RPMI8226 (cell line): ENCODE measurements around the gene CABP2.
"Not testable (repeated sequence)": the region's sequence is repeated elsewhere in the genome, so short reads cannot be mapped to it uniquely, and the experiment has no call there.

ENCODE experiments used
- DNase-seq: peaks from one replicate; pipeline ENCODE4 v3.0.0-alpha.2; 2015

CABP2 gene

GRCh38 chr11:67522844-67523555 lies at the start of gene CABP2:
TSS of gene CABP2 (minus strand) at chr11:67523446. CDS start at chr11:67523326, 120 bp downstream.
- DNase-seq = no peak

GRCh38 chr11:67572747-67573419 lies 49.6 kb upstream of the CABP2 start:
- DNase-seq = peak; percentile 77

GRCh38 chr11:67572305-67572704 lies 49.1 kb upstream of the CABP2 start:
- DNase-seq = no peak

GRCh38 chr11:67571443-67571842 lies 48.2 kb upstream of the CABP2 start:
- no peak for DNase-seq

- no peak for DNase-seq
Observed at GRCh38 chr11:67564230-67564629, 41.0 kb upstream of the CABP2 start.

- not testable (repeated sequence) for DNase-seq
Observed at GRCh38 chr11:67563705-67564114, 40.5 kb upstream of the CABP2 start.

- no peak for DNase-seq
Observed at GRCh38 chr11:67562963-67563704, 39.9 kb upstream of the CABP2 start.

- DNase-seq = no peak
Observed at GRCh38 chr11:67561971-67562619, 38.8 kb upstream of the CABP2 start.

GRCh38 chr11:67558084-67558772 lies 35.0 kb upstream of the CABP2 start:
- no peak for DNase-seq

- no peak for DNase-seq
Observed at GRCh38 chr11:67556244-67556643, 33.0 kb upstream of the CABP2 start.

GRCh38 chr11:67551697-67552096 lies 28.5 kb upstream of the CABP2 start:
- not testable (repeated sequence) for DNase-seq

- no peak for DNase-seq
Observed at GRCh38 chr11:67551127-67551526, 27.9 kb upstream of the CABP2 start.

GRCh38 chr11:67548555-67549110 lies 25.4 kb upstream of the CABP2 start:
- no peak for DNase-seq

GRCh38 chr11:67548112-67548511 lies 24.9 kb upstream of the CABP2 start:
- not testable (repeated sequence) for DNase-seq

- no peak for DNase-seq
Observed at GRCh38 chr11:67545280-67545679, 22.0 kb upstream of the CABP2 start.

- peak; percentile 51 for DNase-seq
Observed at GRCh38 chr11:67544616-67545242, 21.5 kb upstream of the CABP2 start.

GRCh38 chr11:67543585-67543984 lies 20.3 kb upstream of the CABP2 start:
- DNase-seq = no peak

GRCh38 chr11:67542971-67543370 lies 19.7 kb upstream of the CABP2 start:
- DNase-seq = no peak

- no peak for DNase-seq
Observed at GRCh38 chr11:67542169-67542568, 18.9 kb upstream of the CABP2 start.

GRCh38 chr11:67541198-67541597 lies 18.0 kb upstream of the CABP2 start:
- DNase-seq = no peak

GRCh38 chr11:67539550-67539949 lies 16.3 kb upstream of the CABP2 start:
- DNase-seq = peak; percentile 28
